ENCODE measurements around the gene TDRD10.

DNA sequence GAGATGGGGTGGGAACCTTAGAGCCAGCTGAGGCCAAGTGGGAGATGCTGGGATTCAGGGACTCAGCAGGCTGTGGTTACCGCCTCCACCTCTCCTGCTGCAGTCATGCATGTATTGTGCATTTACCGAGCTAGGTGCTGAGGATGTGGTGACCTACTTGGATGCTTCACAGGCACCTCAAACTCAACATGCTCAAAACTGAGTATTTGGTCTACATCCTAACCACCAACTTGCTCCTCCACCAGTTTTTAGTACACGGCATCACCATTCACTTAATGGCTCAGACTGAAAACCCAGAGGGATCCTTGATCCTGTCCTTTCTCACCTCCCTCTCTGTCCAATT lies 71.1 kb downstream of the TDRD10 start:
- TF ChIP-seq TAF1 (IDR thresholded peaks at IDR 0.05; ENCODE audit: borderline replicate concordance, low read depth, low read length): no peak
- TF ChIP-seq POLR2A (IDR thresholded peaks at IDR 0.05; ENCODE audit: low read depth, low read length): no peak
- no peak for TF ChIP-seq POLR2AphosphoS5 (IDR thresholded peaks at IDR 0.05; ENCODE audit: low read depth, low read length)
